Bronchial epithelial cell (primary cell): ENCODE data around the gene SEMA3C. TPM values are rescaled to one million over a fixed set of nuclear protein-coding genes. Genes with fewer than 3 reads are reported as not detected.

Experiments used
- DNase-seq: peaks from one replicate; pipeline ENCODE4 v3.0.0-alpha.2; 2010; ENCODE audit warnings: low read depth
- FAIRE-seq: peaks from 2 replicates; lab custom pipeline; 2011; peaks lifted over from hg19 to GRCh38; lab: Jason Lieb, UNC
- H3K27me3 ChIP-seq: 2 replicates; pipeline ENCODE4 v1.5.1; 2011; ENCODE audit warnings: low read length; ENCODE audit not compliant: control insufficient read depth, insufficient read depth
- H3K36me3 ChIP-seq: 2 replicates; pipeline ENCODE4 v1.5.1; 2011; ENCODE audit warnings: low read length; ENCODE audit not compliant: control insufficient read depth, insufficient read depth
- H3K4me3 ChIP-seq: 2 replicates; pipeline ENCODE4 v1.5.1; 2011; ENCODE audit warnings: mild to moderate bottlenecking, low read depth, low read length, control low read depth
- total RNA-seq: library from RNA; depleted of rRNA; stranded (reverse); fragments of >200 nt; gene quantifications from 2 replicates; pipeline ENCODE4 v1.2.1, GENCODE V29; 2014
- TF ChIP-seq, protein P1 (sequence below): IDR thresholded peaks from 2 replicates; pipeline ENCODE4 v1.5.1; 2011; ENCODE audit warnings: mild to moderate bottlenecking, moderate library complexity, low read length, control low read depth, inconsistent platforms; ENCODE audit not compliant: insufficient read depth, severe bottlenecking

The SEMA3C gene
- total RNA-seq, 1 donor from 2014 or later = 178 TPM

- peaks cover 5% of the 10 kb centered on the region for H3K36me3 ChIP-seq
- TF ChIP-seq, protein P1, sequence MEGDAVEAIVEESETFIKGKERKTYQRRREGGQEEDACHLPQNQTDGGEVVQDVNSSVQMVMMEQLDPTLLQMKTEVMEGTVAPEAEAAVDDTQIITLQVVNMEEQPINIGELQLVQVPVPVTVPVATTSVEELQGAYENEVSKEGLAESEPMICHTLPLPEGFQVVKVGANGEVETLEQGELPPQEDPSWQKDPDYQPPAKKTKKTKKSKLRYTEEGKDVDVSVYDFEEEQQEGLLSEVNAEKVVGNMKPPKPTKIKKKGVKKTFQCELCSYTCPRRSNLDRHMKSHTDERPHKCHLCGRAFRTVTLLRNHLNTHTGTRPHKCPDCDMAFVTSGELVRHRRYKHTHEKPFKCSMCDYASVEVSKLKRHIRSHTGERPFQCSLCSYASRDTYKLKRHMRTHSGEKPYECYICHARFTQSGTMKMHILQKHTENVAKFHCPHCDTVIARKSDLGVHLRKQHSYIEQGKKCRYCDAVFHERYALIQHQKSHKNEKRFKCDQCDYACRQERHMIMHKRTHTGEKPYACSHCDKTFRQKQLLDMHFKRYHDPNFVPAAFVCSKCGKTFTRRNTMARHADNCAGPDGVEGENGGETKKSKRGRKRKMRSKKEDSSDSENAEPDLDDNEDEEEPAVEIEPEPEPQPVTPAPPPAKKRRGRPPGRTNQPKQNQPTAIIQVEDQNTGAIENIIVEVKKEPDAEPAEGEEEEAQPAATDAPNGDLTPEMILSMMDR = no peak
- DNase-seq = no peak
- FAIRE-seq = no peak
- no peaks in the 10 kb centered on the region for H3K27me3 ChIP-seq
- no peak overlapping the region for H3K4me3 ChIP-seq
These were observed 36.5 kb downstream of the SEMA3C start for GRCh38 chr7:80882213-80882801.

DNA sequence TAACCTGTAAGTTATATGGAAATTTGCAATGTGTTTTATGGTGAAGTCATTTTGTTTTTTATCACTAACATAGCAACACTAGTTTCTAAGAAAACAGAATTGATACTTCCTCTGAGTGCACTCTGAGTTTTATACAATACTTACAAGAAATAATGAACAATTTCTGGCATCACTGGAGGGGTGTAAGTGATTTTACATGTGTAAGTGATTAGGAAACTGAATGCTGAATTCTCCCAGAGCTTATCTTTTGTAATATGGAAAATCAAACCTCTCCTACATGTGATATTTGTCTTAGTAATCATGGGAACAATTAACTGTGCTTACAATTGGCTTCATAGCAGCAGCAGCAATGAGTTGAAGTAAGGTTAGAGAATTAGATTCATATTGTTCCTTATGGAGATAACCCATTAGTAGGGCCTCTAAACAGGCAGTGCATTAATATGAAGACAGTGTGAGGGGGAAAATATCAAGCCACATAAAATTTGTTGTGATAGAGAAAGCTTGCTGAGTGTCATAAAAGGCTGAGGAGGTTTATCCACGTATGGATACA lies 37.4 kb downstream of the SEMA3C start:
- peaks cover 9% of the 10 kb centered on the region for H3K36me3 ChIP-seq
- DNase-seq (no peak), FAIRE-seq (no peak)
- H3K27me3 ChIP-seq = no peaks in the 10 kb centered on the region
- TF ChIP-seq, protein P1 = no peak
- H3K4me3 ChIP-seq = no peak overlapping the region

DNA sequence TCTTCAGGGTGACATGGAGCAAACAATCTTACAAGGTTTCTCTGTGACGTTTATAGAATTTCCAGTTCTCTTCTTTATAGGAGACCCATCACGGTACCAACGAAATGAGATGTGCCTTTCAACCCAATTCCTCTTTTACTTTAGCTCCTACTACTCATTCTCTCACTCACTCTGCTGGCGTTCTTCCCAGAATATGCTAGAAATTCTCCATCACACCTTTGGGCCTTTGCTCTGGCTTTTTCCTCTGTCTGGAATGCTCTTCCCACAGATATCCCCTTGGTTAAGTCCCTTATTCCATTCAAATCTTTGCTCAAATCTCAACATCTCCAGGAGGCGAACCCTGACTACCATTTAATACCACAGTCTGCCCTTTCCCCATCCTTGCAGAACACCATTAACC lies 39.0 kb downstream of the SEMA3C start:
- Histone ChIP-seq H3K36me3 (peaks cover 9% of the 10 kb centered on the region), H3K4me3 (no peak overlapping the region), H3K27me3 (no peaks in the 10 kb centered on the region)
- FAIRE-seq (no peak), DNase-seq (no peak)
- TF ChIP-seq, protein P1 = no peak

- FAIRE-seq (no peak), DNase-seq (no peak)
- no peaks in the 10 kb centered on the region for H3K27me3 ChIP-seq
- no peak overlapping the region for H3K4me3 ChIP-seq
- H3K36me3 ChIP-seq = peaks cover 9% of the 10 kb centered on the region
- TF ChIP-seq, protein P1 = no peak
These were observed 41.9 kb downstream of the SEMA3C start for GRCh38 chr7:80876894-80877414.

DNA sequence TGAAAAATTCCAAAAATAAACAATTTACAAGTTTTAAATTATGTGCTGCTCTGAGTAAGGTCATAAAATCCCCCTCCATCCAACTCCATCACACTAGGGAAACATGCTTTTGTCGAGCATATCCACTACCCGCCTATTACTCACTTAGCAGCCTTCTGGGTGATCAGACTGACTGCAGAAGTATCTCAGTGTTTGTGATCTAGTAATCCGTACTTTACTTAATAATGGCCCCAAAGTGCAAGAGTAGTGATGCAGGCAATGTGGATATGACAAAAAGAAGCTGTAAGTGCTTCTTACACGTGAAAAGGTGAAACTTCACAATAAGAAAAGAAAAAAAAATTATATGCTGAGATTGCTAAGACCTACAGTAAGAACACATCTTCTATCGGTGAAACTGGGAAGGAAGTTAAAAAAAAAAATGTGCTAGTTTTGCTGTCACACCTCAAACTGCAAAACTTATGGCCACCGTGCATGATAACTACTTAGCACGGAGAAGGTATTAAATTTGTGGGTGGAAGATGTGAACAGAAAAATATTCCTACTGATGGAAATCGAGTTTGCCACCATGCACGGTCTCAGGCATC lies 43.2 kb downstream of the SEMA3C start:
- Histone ChIP-seq H3K27me3 (no peaks in the 10 kb centered on the region), H3K36me3 (peaks cover 9% of the 10 kb centered on the region), H3K4me3 (no peak overlapping the region)
- TF ChIP-seq, protein P1 = no peak
- DNase-seq = no peak
- FAIRE-seq = no peak

GRCh38 chr7:80873140-80873539 lies 45.7 kb downstream of the SEMA3C start:
- TF ChIP-seq, protein P1 = no peak
- FAIRE-seq (peak; percentile 13), DNase-seq (no peak)
- Histone ChIP-seq H3K4me3 (no peak overlapping the region), H3K36me3 (peaks cover 4% of the 10 kb centered on the region), H3K27me3 (no peaks in the 10 kb centered on the region)
